ENCODE measurements around the gene SYT8. TPM values are rescaled to one million over a fixed set of nuclear protein-coding genes. Genes with fewer than 3 reads are reported as not detected.

The SYT8 gene
- polyA plus RNA-seq, 3 donors, result 0.24 to 0.40 (median 0.34) TPM

DNA sequence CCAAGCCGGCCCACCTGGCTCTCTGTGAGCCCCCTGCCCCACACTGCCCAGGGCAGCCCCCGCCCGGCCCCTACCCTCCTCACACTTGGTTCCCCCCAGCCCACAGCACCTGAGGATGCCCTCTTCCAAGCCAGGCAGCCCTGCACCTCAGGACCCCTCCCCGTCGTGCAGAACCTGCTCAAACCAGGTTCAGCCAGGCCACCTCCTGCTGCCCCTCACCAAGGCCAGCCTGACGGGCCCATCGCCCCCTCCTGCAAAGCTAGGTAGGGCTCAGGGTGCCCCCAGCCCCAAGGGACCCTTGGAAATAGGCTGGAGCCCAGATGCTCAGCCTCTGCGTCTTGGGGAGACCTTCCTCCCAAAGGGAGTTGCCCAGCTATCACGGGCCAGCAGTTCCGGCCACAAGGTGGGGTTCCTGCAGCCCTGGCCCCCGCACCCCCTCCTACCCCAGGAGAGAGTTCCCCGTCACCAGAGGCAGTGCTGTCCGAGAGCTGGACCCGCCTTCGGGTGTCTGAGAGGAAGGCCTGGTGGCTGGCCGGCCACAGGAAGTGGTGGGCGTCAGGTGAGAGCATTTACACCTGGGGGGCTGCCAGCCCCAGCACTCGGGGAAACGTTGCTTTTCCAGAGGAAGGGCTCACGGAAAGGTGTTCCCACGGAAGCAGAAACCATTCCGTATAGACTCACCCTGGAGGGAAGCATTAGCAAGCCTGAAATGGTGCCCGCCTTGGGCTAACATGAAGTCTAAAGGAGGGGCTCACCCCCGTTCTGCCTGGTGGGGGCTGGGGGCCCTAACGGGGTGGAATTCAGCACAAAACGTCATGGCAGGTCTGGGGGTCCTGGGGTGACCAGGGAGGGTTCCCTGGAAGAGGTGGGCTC lies 3.2 kb upstream of the SYT8 start:
- DNase-seq, result no peak

DNA sequence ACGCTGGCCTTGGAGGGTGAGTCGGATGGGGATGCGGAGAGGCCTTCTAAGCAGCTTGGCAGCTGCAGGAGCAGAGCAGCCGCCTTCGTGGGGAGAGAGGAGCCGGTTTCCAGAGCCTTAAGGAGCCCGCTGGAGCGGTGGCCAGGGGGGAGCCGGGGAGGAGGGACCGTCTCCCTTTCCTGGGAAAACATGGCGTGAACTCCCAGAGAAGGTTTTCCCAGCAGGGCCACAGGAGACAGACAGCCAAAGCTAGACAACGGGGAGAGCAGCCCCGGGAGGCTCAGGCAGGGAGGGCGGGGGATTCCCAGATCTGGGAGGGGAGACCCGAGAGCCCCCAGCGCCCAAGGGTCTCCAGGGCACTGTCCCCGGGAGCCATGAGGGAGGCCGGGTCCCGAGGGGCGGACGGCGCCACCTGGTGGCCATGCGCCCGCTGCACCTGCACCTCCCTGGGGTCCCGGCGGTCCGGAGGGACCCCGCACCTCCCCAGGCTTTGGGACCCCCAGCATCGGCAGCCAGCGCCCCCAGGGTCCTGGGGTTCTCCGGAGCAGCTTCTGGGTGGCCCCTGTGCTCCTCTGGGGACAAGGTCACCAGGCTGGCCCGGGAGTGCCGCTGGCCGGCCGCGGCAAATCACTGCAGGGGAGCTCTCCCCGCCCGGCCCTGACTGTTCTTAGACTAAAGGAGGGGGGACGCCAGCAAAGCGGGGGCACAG lies 2.4 kb upstream of the SYT8 start:
- DNase-seq, result no peak

DNA sequence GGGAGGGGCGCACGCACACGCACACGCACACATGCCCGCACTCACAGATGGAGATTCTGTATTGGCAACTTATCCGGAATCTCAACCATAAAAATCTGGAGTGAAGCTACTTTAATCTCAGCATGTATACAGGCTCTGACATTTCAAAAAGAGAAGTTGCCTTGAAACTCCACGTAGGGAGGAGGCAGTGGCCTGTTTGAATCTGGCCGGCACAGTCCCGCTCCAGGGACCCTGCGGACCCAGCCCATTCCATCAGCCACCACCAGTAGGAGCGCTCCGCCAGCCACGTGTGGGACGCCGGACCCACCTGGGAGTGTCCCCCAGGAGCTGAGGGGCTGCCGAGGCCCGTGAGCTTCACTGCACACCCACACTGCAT lies 1.9 kb upstream of the SYT8 start:
- no peak for DNase-seq

DNA sequence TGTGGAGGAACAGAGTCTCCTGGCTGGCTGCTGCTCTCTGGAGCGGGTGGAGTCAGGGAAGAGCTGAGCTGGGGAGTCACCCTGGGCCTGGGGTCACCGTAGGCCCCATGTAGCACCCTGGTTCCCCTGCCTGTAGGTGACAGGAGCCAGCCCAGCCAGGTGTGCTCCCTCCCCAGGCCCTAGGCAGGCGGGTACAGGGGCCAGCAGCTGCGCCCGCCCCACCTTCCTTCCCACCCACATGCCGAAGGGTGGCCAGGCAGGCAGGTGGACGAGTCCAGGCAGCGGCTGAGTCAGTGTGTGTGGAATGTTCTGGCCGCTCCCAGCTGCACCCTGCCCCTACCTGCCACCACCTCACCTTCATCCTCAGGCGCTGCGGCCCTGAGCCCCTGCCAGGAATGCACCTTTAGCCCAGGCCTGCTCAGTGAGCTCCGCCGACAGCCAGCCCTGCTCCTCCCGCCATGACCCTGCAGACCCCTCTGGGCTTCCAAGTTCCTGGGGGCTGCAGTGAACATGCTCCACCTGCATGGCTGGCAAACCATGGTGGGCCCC lies 654 bp upstream of the SYT8 start:
- DNase-seq, result no peak

DNA sequence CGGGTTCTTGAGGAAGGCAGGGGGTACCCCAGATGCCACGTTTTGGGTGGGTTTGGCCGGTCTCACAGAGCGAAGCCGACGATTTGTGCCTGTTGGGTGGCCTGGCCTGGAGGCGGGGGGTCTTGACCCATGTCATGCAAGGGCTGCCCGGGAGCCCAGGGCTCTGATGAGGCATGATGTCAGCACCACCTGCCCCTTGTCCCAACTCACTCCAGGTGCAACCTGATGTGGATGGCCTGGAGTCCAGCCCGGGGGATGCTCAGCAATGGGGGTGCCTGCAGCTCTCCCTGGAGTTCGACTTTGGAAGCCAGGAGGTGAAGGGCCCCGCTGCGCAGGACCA lies 851 bp downstream of the SYT8 start:
- no peak for DNase-seq

DNA sequence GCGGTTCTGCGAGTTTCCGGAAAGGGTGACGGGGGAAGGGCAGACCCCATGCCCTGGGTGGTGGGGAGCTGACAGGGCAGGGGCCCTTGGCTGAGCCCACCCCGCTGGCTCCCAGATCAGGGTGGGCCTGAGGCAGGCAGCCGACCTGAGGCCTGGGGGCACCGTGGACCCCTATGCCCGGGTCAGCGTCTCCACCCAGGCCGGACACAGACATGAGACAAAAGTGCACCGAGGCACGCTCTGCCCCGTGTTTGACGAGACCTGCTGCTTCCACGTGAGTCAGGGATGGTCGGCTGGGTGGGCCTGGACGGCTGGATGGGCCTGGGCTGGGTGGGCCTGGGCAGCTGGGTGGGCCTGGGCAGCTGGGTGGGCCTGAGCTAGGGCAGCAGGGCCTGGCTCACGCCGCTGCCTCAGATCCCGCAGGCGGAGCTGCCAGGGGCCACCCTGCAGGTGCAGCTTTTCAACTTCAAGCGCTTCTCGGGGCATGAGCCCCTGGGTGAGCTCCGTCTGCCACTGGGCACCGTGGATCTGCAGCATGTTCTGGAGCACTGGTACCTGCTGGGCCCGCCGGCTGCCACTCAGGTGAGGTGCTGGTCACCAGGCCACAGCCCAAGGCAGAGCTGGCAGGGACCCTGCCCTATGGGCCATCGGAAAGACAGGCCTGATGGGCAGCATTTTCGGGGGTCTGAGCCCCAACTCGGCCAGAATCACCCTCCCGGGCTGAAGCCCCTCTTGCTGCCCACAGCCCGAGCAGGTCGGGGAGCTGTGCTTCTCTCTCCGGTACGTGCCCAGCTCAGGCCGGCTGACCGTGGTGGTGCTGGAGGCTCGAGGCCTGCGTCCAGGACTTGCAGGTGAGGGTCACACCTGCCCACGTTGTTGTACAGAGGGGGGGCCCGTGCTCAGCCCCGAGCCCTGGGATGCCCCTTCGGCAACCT lies 1.5 kb downstream of the SYT8 start:
- DNase-seq, result no peak

DNA sequence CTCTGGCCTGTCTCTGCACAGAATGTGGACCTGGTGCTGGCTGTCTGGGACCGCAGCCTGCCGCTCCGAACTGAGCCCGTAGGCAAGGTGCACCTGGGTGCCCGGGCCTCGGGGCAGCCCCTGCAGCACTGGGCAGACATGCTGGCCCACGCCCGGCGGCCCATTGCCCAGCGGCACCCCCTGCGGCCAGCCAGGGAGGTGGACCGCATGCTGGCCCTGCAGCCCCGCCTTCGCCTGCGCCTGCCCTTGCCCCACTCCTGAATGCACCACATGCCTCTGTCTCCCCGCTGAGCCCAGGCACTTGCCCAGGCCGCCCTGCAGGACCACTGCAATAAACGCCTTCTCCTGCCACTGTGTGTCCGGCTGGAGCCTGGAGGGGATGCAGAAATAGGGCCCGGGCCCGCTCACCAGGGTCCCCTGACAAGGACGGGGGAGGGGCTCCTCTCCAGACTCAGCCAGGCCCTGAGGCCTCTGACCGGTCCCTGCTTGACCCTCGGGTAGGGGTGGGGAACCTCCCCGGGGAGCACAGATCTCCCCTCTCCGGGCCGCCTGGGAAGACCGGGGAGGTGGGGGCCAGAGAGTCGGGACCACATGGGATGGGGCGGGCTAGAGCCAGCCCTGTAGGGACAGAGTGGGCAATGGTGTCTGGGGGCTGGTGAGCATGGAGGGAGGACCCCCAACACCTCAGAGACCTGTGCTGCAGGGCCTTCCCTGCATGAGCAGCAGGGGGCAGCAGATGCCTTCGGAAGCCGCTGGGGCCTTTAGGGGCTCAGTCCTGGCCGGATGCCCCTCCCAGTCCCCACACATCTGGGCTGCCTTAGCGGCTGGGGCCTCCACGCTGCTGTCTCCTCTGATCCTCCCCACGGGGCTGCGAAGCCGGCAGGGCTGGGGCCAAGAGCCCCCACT lies 2.6 kb downstream of the SYT8 start:
- peak; percentile 67 for DNase-seq

DNA sequence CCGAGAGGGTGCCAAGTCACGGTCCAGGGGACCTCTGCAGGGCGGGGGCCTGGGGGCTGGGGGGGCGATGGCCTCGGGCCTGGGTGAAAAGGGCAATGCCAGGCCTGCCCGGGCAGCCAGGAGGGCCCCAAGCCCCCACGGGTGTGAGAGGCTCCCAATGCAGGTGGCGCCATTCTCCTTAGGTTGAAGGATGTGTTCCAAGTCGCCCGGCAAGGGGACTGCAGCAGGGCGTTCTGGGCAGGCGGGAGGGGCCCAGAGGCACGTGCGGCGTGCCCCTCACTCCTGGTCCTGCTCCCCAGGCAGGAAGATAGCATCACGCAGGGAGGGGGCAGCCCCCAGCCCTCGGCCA lies 3.3 kb downstream of the SYT8 start:
- DNase-seq, result no peak

DNA sequence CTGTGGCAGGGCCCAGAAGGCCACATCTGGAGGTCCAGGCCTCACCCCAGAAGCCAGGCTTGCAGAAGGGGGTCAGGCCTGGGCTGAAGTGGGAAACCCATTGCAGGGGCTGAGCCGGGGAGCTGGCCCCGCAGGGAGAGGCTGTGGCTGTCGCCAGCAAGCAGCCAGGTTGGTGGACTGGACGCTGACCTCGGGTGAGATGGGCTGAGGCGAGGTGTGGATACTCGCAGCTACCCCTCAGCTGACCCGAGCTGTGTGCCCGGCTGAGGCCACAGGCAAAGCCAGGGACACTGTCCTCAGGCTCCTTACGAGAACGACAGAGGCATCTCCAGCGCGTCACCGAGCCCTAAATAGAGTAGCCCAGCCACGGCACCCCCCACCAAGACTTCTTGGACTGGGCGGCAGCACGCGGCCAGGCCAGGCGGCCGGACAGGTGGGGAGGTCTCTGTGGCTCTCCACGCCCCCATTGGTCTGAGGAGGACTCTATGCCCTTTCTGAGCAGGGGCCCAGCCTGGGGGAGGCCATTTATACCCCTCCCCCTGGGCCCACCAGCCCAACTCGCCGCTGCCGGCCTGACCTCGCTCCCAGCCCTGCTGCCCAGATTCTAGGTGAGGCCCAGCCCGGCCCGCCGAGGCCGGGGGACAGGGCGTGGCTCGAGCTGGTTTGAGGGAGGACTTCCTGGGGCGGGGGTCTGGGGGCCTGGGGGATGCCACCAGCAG lies 3.8 kb downstream of the SYT8 start, which contains the start of gene TNNI2:
Gene TNNI2, plus strand, starts transcription at position 556 of the 719 bp plus-strand sequence. CDS start 716 bp downstream, outside the sequence.
- no peak for DNase-seq

DNA sequence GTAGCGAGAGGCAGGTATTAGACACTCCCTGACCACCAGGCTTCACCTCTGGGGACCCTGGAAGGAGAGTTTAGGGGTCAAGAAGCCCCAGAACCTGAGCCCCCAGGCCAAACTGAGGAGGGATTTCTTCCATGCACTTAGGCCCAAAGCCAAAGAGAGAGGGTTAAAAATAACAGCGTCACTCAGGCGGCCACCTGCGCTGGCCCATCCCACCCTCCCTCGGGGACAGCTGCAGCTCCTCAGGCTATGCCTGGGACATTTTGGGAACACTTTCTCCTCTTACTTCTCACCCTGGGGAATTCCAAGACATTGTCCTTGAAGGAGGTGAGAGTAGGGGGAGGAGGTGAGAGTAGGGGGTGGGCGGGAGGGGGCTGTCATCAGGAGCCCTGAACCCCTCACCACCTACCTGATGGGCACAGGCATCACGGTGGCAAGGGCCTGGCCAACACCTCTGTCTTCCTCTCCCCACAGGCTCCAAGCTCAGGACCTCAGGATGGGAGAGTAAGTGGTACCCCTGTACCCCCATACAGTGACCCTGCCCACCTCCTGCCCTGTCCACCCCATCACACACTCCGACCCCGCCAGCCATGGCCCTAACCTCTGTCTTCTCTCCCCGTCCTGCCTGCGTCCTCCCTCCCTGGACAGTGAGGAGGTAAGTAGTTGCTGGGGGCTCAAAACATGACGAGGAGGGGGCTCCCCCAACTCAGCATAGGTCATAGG lies 4.6 kb downstream of the SYT8 start:
- no peak for DNase-seq

DNA sequence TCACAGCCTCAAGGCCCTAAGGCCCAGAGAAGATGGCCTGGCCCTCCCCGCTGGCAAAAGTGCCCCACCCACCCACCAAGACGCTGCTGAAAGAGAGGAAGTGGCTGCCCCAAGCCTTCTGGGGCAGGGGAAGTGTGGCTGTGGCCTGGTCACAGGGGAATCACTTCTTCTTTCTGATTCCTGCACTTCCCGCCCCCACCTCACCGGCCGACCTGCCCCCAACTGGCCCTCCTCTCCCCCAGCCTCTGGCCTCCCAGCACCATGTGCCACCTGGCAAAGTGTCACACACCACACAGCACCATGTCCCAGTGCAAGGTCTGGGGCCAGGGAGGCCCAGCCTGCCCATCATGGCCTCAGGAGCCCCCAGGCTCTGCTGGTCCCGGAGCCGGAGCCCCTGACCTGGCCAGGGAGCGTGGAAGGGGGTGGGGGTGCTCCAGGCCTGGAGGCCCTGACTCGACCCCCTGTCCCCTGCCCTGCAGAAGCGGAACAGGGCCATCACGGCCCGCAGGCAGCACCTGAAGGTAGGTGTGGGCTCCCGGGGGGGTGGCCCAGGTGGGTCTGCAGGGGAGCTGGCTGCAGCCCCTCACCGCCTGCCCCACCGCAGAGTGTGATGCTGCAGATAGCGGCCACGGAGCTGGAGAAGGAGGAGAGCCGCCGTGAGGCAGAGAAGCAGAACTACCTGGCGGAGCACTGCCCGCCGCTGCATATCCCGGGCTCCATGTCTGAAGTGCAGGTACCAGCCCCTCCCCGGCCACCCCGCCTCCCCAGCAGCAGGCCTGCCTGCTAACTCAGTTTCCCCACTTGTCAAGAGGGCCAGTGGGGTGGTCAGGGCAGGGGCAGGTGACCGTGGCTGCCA lies 5.4 kb downstream of the SYT8 start:
- no peak for DNase-seq

DNA sequence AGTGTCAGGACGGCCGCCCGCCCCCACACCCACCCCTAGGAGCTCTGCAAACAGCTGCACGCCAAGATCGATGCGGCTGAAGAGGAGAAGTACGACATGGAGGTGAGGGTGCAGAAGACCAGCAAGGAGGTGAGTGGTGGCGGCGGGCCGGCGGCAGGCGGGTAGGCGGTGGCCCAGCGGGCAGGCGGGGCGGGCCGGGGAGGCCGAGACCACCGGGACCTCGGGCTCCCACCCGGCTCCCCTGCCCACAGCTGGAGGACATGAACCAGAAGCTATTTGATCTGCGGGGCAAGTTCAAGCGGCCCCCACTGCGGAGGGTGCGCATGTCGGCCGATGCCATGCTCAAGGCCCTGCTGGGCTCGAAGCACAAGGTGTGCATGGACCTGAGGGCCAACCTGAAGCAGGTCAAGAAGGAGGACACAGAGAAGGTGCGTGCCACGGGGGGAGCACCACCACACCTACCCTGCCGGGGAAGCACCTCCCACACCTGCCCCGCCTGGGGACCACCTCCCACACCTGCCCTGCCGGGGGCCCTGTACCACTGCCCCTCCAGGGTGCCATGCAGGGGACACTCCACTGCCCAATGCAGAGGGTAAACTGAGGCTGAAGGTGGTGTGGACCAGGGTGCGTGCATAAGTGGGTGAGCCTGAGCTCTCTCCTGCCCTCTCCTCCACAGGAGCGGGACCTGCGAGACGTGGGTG lies 6.1 kb downstream of the SYT8 start:
- no peak for DNase-seq

DNA sequence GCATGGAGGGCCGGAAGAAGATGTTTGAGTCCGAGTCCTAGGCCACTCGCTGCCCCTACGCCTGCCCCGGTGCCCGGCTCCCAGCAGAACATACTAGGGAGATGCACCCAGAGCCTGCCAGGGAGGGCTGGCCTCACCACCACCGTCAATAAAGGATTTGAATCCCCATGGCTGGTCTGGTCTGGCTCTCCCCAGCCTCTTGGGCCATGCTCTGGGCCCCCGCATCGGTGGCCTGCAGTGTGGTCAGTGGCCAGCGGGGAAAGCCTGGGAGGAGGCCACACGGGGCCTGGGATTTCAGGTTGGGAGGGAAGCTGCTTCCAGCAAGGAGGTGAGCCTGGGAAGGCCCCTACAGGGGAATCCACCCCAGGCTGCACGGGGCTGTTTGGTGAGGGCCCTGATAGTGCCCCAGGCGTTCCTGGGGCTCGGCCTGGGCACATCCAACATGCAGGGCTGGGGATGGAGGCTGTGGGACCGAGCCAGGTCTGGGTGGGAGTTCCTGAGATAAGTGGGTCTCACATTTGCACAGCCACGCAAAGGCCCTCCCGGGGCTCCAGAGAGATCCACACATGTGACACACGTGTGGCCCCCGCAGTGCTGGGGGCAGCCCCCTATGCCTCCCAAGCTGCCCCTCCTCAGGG lies 6.8 kb downstream of the SYT8 start:
- no peak for DNase-seq

DNA sequence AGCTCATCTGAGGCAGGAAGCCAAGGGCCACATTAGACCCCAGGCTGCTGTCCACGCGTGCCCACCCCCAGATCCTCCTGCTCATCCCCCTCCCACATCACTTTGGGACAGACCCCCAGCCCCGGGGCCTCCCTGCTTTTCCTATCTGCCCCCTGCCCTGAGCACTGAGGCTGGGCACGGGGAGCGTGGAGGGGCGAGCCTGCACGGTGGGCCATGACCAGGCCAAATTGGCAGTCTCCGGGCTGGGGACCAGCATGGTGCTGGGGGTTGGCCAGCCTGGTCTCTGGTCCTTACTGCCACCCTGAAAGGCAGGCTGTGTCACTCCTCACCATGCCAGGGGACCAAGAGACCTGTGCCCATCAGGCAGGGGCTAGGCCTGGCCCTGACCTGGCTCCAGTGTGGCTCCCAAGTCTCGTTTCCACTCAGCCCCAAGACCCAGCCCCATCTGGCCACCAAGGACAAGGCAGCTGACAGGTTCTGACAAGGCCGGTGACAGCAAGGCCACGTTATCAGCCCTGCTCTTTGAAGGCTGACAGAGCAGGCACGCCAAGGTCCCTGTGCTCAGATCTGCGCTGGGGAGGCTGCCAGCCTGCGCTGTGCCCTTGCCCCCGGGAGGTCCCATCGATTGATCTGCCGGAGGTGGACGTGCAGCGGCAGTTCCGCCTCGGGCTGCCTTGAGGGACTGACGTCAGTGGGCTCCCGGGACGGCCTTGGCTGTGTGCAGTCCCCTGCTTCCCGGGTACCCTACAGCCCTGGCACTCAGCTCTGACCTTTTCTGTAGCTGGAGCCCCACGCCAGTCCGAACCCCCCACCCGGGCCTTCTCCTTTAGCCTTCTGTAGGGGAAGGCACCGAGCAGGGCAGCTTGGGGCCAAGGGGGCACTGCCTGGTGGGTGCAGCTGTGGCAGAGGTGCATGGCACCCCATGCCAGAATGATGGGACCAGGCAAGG lies 7.6 kb downstream of the SYT8 start:
- no peak for DNase-seq

DNA sequence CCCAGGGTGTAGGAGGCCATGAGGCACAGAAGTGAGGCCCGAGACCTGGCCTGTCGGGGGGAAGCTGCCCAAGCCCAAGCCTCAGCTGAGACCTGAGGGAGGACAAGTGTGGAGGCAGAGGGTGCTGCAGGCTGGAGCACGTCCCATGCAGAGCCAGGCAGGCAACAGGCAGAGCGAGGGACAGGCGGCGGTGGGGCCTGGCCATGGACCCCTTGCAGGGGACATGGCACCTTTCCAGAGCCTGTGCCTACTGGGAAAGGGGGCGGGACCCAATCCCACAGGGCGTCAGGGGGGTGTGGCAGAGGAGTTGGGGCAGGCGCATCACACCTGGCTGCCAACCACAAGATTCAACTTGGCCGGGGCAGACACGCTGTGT lies 8.3 kb downstream of the SYT8 start:
- no peak for DNase-seq

DNA sequence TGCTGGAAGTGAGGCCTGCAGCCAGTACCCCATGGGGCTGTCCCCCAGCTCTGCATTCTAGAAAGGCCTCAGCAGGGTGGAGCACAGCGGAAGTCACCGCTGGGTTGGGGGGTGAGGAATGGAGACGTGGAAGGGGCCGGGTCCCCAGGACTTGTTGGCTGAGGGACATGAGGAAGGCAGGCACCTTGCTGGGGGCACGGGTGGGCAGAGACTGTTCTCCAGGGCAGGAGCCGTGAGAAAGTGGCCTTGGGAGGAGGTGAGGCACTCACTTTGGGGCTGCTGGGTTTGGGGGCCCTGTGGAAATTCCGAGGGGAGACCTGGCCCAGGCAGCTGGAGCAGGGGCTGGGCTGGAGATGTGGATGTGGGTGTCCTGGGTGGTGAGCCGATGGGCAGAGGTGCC lies 9.0 kb downstream of the SYT8 start:
- DNase-seq, result no peak

Data from renal pelvis (tissue), 4 donors.